K562 (cell line): ENCODE data around the gene NHLRC2. TPM values are rescaled to one million over a fixed set of nuclear protein-coding genes. Genes with fewer than 3 reads are reported as not detected.

Source experiments
- AFF4 ChIP-seq: sonication (generic); formaldehyde crosslinking; IDR thresholded peaks from 2 replicates; pipeline ENCODE4 v1.8.0; 2023; ENCODE audit warnings: mild to moderate bottlenecking, missing genetic modification reagents
- ATF3 ChIP-seq, 2 experiments: fragments of 450-650 bp in 1 of 2; sonication (generic) in 1 of 2; formaldehyde crosslinking in 1 of 2; IDR thresholded peaks in 1 of 2; conservative IDR thresholded peaks in 1 of 2; 2 replicates each; pipeline versions ENCODE4 v1.6.1 to v1.8.1; 2016 to 2023; ENCODE audit warnings: mild to moderate bottlenecking in 2 of 2, moderate library complexity in 2 of 2, inconsistent platforms in 1 of 2, missing genetic modification reagents in 1 of 2
- BCOR ChIP-seq: fragments of 450-650 bp; IDR thresholded peaks from 2 replicates; pipeline ENCODE4 v1.6.1; 2016
- CREB3 ChIP-seq: fragments of 450-650 bp; conservative IDR thresholded peaks from 2 replicates; pipeline ENCODE4 v1.6.1; 2016; ENCODE audit warnings: missing genetic modification characterization, low read depth, mild to moderate bottlenecking, missing compliant biosample characterization, moderate library complexity
- EP400 ChIP-seq: fragments of 450-650 bp; IDR thresholded peaks from 2 replicates; pipeline ENCODE4 v1.6.1; 2017; ENCODE audit warnings: antibody characterized with exemption, mild to moderate bottlenecking, moderate library complexity
- FOXK1 ChIP-seq: sonication (generic); formaldehyde crosslinking; IDR thresholded peaks from 2 replicates; pipeline ENCODE4 v1.8.0; 2022; ENCODE audit warnings: missing genetic modification reagents, mild to moderate bottlenecking, borderline replicate concordance
- MLLT1 ChIP-seq, 2 experiments: fragments of 450-650 bp; IDR thresholded peaks; 2 replicates each; pipeline ENCODE4 v1.6.1; 2016
- NFYB ChIP-seq: IDR thresholded peaks from 2 replicates; pipeline ENCODE4 v1.6.1; 2011; ENCODE audit warnings: mild to moderate bottlenecking, moderate library complexity; ENCODE audit not compliant: insufficient read length; ENCODE audit errors: extremely low read depth
- PHF20 ChIP-seq: fragments of 450-650 bp; IDR thresholded peaks from 2 replicates; pipeline ENCODE4 v1.6.1; 2018; ENCODE audit not compliant: partially characterized antibody
- PKNOX1 ChIP-seq: fragments of 450-650 bp; IDR thresholded peaks from 2 replicates; pipeline ENCODE4 v1.6.1; 2016
- POLR2AphosphoS5 ChIP-seq: IDR thresholded peaks from 2 replicates; pipeline ENCODE4 v1.6.1; 2011; ENCODE audit warnings: mild to moderate bottlenecking, low read depth, low read length, moderate library complexity; ENCODE audit not compliant: control insufficient read depth, insufficient read depth
- RBM39 ChIP-seq: fragments of 200-400 bp; formaldehyde crosslinking; optimal IDR thresholded peaks from 2 replicates; pipeline ENCODE3; 2018; ENCODE audit warnings: low read depth, low read length
- RFX5 ChIP-seq: IDR thresholded peaks from 2 replicates; pipeline ENCODE4 v1.6.1; 2011; ENCODE audit warnings: low read depth, mild to moderate bottlenecking, improper control_type of control experiment, low read length
- SIN3A ChIP-seq, 2 experiments: fragments of 150-350 bp in 1 of 2; IDR thresholded peaks; 2 replicates each; pipeline ENCODE4 v1.6.1; 2011 to 2016; ENCODE audit warnings: borderline replicate concordance in 2 of 2, low read depth in 2 of 2, low read length in 2 of 2, mild to moderate bottlenecking in 2 of 2, moderate library complexity in 2 of 2; ENCODE audit not compliant: control insufficient read depth in 1 of 2
- TFAM ChIP-seq: fragments of 250-450 bp; sonication (Bioruptor Pico); conservative IDR thresholded peaks from 2 replicates; pipeline ENCODE4 v1.5.0; 2021; ENCODE audit warnings: mild to moderate bottlenecking, moderate library complexity
- WHSC1 ChIP-seq: IDR thresholded peaks from one replicate; pipeline ENCODE4 v1.6.1; 2012; ENCODE audit warnings: low read length, control low read depth, inconsistent platforms
- ZNF324 ChIP-seq: fragments of 250-450 bp; sonication (Bioruptor Pico); IDR thresholded peaks from 2 replicates; pipeline ENCODE4 v1.4.0; 2020; ENCODE audit warnings: mild to moderate bottlenecking
- ZNF830 ChIP-seq: fragments of 250-450 bp; sonication (Bioruptor Pico); IDR thresholded peaks from 2 replicates; pipeline ENCODE4 v1.5.0; 2021; ENCODE audit warnings: mild to moderate bottlenecking
- polyA plus RNA-seq, 8 experiments: library from polyadenylated mRNA; depleted of rRNA in 4 of 8; stranded (reverse) in 5 of 8; unstranded in 3 of 8; fragments of >200 nt; fragmentation: Nextera tagmentation in 2 of 8; fragmentation: Illumina TruSeq in 1 of 8; extraction: Ambion mirVana in 2 of 8; extraction: Trizol in 1 of 8; gene quantifications; 2 replicates each; pipeline versions ENCODE4 v1.2.1 to v1.2.3, GENCODE V29; 2011 to 2014; ENCODE audit warnings: inconsistent platforms in 1 of 8, missing spikeins in 1 of 8
- total RNA-seq, 7 experiments: library from RNA; depleted of rRNA in 6 of 7; stranded (reverse); fragments of >200 nt in 6 of 7; fragmentation: Illumina TruSeq in 2 of 7; extraction: Trizol in 2 of 7; gene quantifications; 2 replicates each; pipeline versions ENCODE4 v1.2.1 to v1.2.3, GENCODE V29; 2011 to 2021; ENCODE audit warnings: low replicate concordance in 1 of 7

NHLRC2 gene
- total and polyA plus RNA-seq, 9 of the 15 experiments (the other 6 are each of a cell fraction or from before 2014, with no cell fraction given), result 1.5 to 22.4 (median 10.3) TPM

- TF ChIP-seq MLLT1 (IDR thresholded peaks at IDR 0.05) (no peak), RBM39 (no peak), PKNOX1 (no peak), ZNF324 (CRISPR knock-in tag) (no peak), RFX5 (no peak), ZNF830 (CRISPR knock-in tag) (no peak), TFAM (no peak), PHF20 (no peak), WHSC1 (no peak), BCOR (no peak), NFYB (no peak), CREB3 (tag) (no peak), POLR2AphosphoS5 (no peak), AFF4 (CRISPR knock-in tag) (no peak), EP400 (peak; percentile 82), FOXK1 (CRISPR knock-in tag) (no peak), ATF3 (IDR thresholded peaks at IDR 0.05) (no peak), ATF3 (CRISPR knock-in tag; conservative IDR thresholded peaks at IDR 0.05) (no peak), SIN3A (IDR thresholded peaks at IDR 0.05; ENCODE audit: borderline replicate concordance in 2 of 2, control insufficient read depth in 1 of 2, low read depth in 2 of 2, low read length in 2 of 2) (peak in 1 of 2 experiments; percentile 76; a peak in 1 of 4 replicates)
These were observed at the start of gene NHLRC2, which contains the start of gene DCLRE1A (continued) for GRCh38 chr10:113854013-113854760.
